Erythroblast (primary cell): ENCODE results near the gene MYO10.

Experiments
- GATA1 ChIP-seq: IDR thresholded peaks from 2 replicates; pipeline ENCODE4 v1.6.1; 2011; ENCODE audit warnings: low read depth, mild to moderate bottlenecking, control low read depth, low read length, moderate library complexity
- POLR2A ChIP-seq: IDR thresholded peaks from 2 replicates; pipeline ENCODE4 v1.6.1; 2011; ENCODE audit warnings: mild to moderate bottlenecking, low read length

DNA sequence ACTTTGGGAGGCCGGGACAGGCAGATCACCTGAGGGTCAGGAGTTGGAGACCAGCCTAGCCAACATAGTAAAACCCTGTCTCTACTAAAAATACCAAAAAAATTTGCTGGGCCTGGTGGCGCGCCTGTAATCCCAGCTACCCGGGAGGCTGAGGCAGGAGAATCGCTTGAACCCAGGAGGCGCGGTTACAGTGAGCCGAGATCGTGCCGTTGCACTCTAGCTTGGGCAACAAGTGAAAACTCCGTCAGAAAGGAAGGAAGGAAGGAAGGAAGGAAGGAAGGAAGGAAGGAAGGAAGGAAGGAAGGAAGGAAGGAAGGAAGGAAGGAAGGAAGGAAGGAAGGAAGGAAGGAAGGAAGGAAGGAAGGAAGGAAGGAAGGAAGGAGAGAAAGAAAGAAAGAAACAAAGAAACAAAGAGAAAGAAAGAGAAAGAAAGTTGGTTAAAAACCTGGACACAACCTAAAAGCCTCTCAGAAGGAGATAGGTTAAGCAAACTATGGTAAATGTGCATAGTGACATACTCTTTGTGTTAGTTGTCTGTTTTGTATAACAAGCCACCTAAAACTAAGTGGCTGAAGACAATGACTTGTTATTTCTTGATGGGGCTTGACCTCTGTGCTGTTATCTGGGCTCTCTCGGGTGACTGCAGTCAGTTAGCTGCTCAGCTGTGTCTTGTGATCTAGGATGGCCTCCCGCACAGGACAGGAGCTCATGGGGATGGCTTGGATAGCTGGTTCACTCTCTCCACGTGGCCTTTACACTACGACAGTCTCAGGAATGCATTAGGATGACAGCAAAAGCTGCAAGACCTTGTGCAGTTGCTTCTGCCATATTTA lies 8.0 kb upstream of the MYO10 start:
- TF ChIP-seq POLR2A (no peak), GATA1 (no peak)
